ENCODE results near the gene PRKG1. TPM values are rescaled to one million over a fixed set of nuclear protein-coding genes. Genes with fewer than 3 reads are reported as not detected.

The PRKG1 gene
- total RNA-seq, 1 donor: 67.3 TPM

Small RNAs within 50 kb of the gene (small RNA-seq; reads per million reads assigned to genes)
- gene MIR605: 1.8 reads per million, percentile 62 among the genes with 10 or more reads in this experiment

Other genes starting within 250 kb of the PRKG1 start
- not detected for gene A1CF, start 188.9 kb upstream of the PRKG1 start, total RNA-seq